OCI-LY3 (cell line): Measurements from ENCODE around the gene PRPH2.
"Not testable (repeated sequence)": the region's sequence is repeated elsewhere in the genome, so short reads cannot be mapped to it uniquely, and the experiment has no call there.

ENCODE experiments used
- CTCF ChIP-seq: fragments of 200-600, 300-600 bp; sonication (generic); IDR thresholded peaks from 2 replicates; pipeline ENCODE4 v1.5.1; 2014; ENCODE audit warnings: antibody characterized with exemption, low read length, low read depth
- EZH2phosphoT487 ChIP-seq: fragments of 200-600 bp; shearing (Covaris generic); IDR thresholded peaks from 2 replicates; pipeline ENCODE4 v1.6.1; 2018; ENCODE audit warnings: antibody characterized with exemption, mixed run types, low read depth

DNA sequence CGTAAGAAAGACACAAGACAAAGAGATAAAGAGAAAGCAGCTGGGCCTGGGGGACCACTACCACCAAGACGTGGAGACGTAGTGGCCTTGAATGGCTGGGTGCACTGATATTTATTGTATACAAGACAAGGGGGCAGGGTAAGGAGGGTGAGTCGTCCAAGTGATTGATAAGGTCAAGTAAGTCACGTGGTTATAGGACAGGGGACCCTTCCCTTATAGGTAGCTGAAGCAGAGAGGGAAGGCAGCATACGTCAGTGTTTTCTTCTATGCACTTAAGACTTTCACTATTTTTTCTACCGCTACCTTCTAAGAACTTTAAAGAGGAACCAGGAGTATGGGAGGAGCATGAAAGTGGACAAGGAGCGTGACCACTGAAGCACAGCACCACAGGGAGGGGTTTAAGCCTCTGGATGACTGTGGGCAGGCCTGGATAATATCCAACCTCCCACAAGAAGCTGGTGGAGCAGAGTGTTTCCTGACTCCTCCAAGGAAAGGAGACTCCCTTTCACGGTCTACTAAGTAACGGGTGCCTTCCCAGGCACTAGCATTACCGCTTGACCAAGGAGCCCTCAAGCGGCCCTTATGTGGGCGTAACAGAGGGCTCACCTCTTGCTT lies 11.6 kb upstream of the PRPH2 start:
- not testable (repeated sequence) for TF ChIP-seq CTCF, EZH2phosphoT487
